Fibroblast of skin of right quadriceps (primary cell): ENCODE data around the gene CPSF4.
"Not testable (repeated sequence)": the region's sequence is repeated elsewhere in the genome, so short reads cannot be mapped to it uniquely, and the experiment has no call there.

Experiments
- DNase-seq: peaks from one replicate; pipeline ENCODE4 v3.0.0-alpha.2; 2013

Gene CPSF4

GRCh38 chr7:99408379-99409191 is 30.2 kb upstream of the CPSF4 start, which contains the start of the genes BUD31 and PDAP1:
TSS of gene BUD31 (plus strand) at chr7:99408969. CDS start at chr7:99411093, 2,124 bp downstream.
TSS of gene PDAP1 (minus strand) at chr7:99408597. CDS start at chr7:99408548, 49 bp downstream.
- DNase-seq: peak; percentile 95

- no peak for DNase-seq
Measured at GRCh38 chr7:99409192-99409572, 29.6 kb upstream of the CPSF4 start.

GRCh38 chr7:99409806-99410205 is 28.9 kb upstream of the CPSF4 start:
- no peak for DNase-seq

GRCh38 chr7:99410635-99411034 is 28.1 kb upstream of the CPSF4 start:
- no peak for DNase-seq

GRCh38 chr7:99415513-99416127 is 23.1 kb upstream of the CPSF4 start:
- DNase-seq: peak; percentile 36

GRCh38 chr7:99418260-99418659 is 20.5 kb upstream of the CPSF4 start:
- DNase-seq: no peak

- no peak for DNase-seq
Measured at GRCh38 chr7:99419323-99420021, 19.3 kb upstream of the CPSF4 start.

- DNase-seq: no peak
Measured at GRCh38 chr7:99420213-99420612, 18.5 kb upstream of the CPSF4 start.

GRCh38 chr7:99420986-99421385 is 17.8 kb upstream of the CPSF4 start:
- DNase-seq: no peak

- DNase-seq: no peak
Measured at GRCh38 chr7:99422186-99422585, 16.6 kb upstream of the CPSF4 start.

GRCh38 chr7:99422625-99423024 is 16.1 kb upstream of the CPSF4 start:
- no peak for DNase-seq

GRCh38 chr7:99424932-99425730 is 13.6 kb upstream of the CPSF4 start:
- no peak for DNase-seq

- no peak for DNase-seq
Measured at GRCh38 chr7:99428972-99429566, 9.7 kb upstream of the CPSF4 start.

- no peak for DNase-seq
Measured at GRCh38 chr7:99429756-99430155, 9.0 kb upstream of the CPSF4 start.

- not testable (repeated sequence) for DNase-seq
Measured at GRCh38 chr7:99431756-99432540, 6.8 kb upstream of the CPSF4 start.

- DNase-seq: no peak
Measured at GRCh38 chr7:99433158-99433557, 5.6 kb upstream of the CPSF4 start.

- DNase-seq: no peak
Measured at GRCh38 chr7:99437946-99438572, 684 bp upstream of the CPSF4 start.

GRCh38 chr7:99440195-99440594 is 1.5 kb downstream of the CPSF4 start:
- peak; percentile 27 for DNase-seq

GRCh38 chr7:99446096-99446495 is 7.4 kb downstream of the CPSF4 start:
- DNase-seq: no peak

- DNase-seq: no peak
Measured at GRCh38 chr7:99447943-99448342, 9.2 kb downstream of the CPSF4 start.

GRCh38 chr7:99448855-99449254 is 10.1 kb downstream of the CPSF4 start:
- DNase-seq: no peak
